Measurements from ENCODE around the gene POU5F1.
A peak's percentile ranks its signal among the peaks of the same experiment; 100 is the strongest.
"Not testable (repeated sequence)": the region's sequence is repeated elsewhere in the genome, so short reads cannot be mapped to it uniquely, and the experiment has no call there.

The POU5F1 gene

GRCh38 chr6:31165064-31165832 is 5.2 kb downstream of the POU5F1 start:
- DNase-seq, result not testable (repeated sequence)

GRCh38 chr6:31164475-31165063 is 5.9 kb downstream of the POU5F1 start:
- DNase-seq, result not testable (repeated sequence)

GRCh38 chr6:31163922-31164321 is 6.6 kb downstream of the POU5F1 start:
- no peak for DNase-seq

- no peak for DNase-seq
These were observed 7.9 kb downstream of the POU5F1 start for GRCh38 chr6:31162463-31163165.

- no peak for DNase-seq
These were observed 9.0 kb downstream of the POU5F1 start for GRCh38 chr6:31161216-31162126.

- DNase-seq, result no peak
These were observed 11.3 kb downstream of the POU5F1 start for GRCh38 chr6:31158863-31159855.

- DNase-seq, result peak; percentile 94
These were observed 12.2 kb downstream of the POU5F1 start, which contains the start of gene TCF19 for GRCh38 chr6:31158140-31158862. Gene TCF19 (plus strand): TSS chr6:31158589. CDS start chr6:31159470, 881 bp downstream.

GRCh38 chr6:31157513-31158139 is 12.9 kb downstream of the POU5F1 start, which contains the start of gene CCHCR1:
Gene CCHCR1 (minus strand): TSS chr6:31157802. CDS start chr6:31157600, 202 bp downstream.
- DNase-seq, result no peak

GRCh38 chr6:31156641-31157040 is 13.8 kb downstream of the POU5F1 start:
- no peak for DNase-seq

GRCh38 chr6:31154436-31154835 is 16.0 kb downstream of the POU5F1 start:
- no peak for DNase-seq

- DNase-seq, result no peak
These were observed 17.7 kb downstream of the POU5F1 start for GRCh38 chr6:31152781-31153180.

GRCh38 chr6:31149827-31150447 is 20.5 kb downstream of the POU5F1 start:
- DNase-seq, result no peak

GRCh38 chr6:31145386-31145785 is 25.1 kb downstream of the POU5F1 start:
- no peak for DNase-seq

- DNase-seq, result no peak
These were observed 25.5 kb downstream of the POU5F1 start for GRCh38 chr6:31144970-31145340.

GRCh38 chr6:31144296-31144969 is 26.0 kb downstream of the POU5F1 start:
- DNase-seq, result no peak

- no peak for DNase-seq
These were observed 27.3 kb downstream of the POU5F1 start for GRCh38 chr6:31143148-31143547.

- no peak for DNase-seq
These were observed 28.1 kb downstream of the POU5F1 start for GRCh38 chr6:31142361-31142761.

- no peak for DNase-seq
These were observed 29.8 kb downstream of the POU5F1 start for GRCh38 chr6:31140643-31141042.

GRCh38 chr6:31139599-31139998 is 30.9 kb downstream of the POU5F1 start:
- DNase-seq, result no peak
